ENCODE results near the gene TMEM196.

DNA sequence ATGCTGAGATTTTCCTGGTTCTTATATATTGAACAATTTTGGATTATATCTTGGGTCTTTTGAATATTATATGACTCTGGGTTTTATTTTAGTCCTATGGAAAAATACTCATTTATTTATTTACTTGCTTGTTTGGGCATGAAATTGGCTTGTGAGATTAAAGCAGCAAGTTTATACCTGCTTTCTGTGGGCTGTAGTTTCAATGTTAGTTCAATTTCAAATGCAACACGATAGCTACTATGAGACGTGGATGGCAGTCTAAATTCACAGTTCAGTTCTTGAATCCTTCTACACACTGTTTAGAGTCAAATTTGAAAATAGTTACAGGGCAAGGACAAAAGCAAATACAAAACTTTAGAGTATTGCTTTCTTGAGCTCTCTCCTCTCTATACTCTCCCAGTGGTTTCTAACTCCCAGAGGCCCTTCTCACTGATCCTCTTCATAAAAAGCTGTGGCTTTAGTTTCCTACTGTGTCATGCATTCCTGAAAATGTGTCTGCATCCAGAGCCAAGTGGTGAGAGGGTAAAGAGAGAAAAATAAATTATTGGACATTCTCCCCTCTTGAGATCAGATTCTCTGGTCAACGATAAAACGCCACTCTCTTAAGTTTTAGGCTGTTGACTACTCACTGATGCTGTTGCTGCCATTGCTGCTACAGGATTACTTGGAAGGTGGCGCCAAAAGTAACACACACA lies 99.0 kb downstream of the TMEM196 start:
- TF ChIP-seq POLR2A (IDR thresholded peaks at IDR 0.05) = no peak
- TF ChIP-seq, protein P1, sequence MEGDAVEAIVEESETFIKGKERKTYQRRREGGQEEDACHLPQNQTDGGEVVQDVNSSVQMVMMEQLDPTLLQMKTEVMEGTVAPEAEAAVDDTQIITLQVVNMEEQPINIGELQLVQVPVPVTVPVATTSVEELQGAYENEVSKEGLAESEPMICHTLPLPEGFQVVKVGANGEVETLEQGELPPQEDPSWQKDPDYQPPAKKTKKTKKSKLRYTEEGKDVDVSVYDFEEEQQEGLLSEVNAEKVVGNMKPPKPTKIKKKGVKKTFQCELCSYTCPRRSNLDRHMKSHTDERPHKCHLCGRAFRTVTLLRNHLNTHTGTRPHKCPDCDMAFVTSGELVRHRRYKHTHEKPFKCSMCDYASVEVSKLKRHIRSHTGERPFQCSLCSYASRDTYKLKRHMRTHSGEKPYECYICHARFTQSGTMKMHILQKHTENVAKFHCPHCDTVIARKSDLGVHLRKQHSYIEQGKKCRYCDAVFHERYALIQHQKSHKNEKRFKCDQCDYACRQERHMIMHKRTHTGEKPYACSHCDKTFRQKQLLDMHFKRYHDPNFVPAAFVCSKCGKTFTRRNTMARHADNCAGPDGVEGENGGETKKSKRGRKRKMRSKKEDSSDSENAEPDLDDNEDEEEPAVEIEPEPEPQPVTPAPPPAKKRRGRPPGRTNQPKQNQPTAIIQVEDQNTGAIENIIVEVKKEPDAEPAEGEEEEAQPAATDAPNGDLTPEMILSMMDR (IDR thresholded peaks at IDR 0.05) = no peak
- no peak for TF ChIP-seq POLR2AphosphoS5 (IDR thresholded peaks at IDR 0.05)

All from stomach (tissue), 4 donors.